HT-29 (cell line): Measurements from ENCODE around the gene KAT2A. TPM values are rescaled to one million over a fixed set of nuclear protein-coding genes. Genes with fewer than 3 reads are reported as not detected.

Experiments
- DNase-seq: peaks from one replicate; pipeline ENCODE4 v3.0.0-alpha.2; 2015; ENCODE audit warnings: low spot score
- total RNA-seq: library from RNA; depleted of rRNA; stranded (reverse); fragments of >200 nt; shearing (Covaris generic); gene quantifications from 2 replicates; pipeline ENCODE4 v1.2.3, GENCODE V29; 2014

KAT2A gene
- total RNA-seq, 1 experiment from 2014 or later, result 49.6 TPM

GRCh38 chr17:42094375-42095069, 26.6 kb downstream of the KAT2A start:
- no peak for DNase-seq

GRCh38 chr17:42092939-42093338, 28.2 kb downstream of the KAT2A start:
- no peak for DNase-seq

GRCh38 chr17:42090964-42091790, 30.0 kb downstream of the KAT2A start:
- no peak for DNase-seq

DNA sequence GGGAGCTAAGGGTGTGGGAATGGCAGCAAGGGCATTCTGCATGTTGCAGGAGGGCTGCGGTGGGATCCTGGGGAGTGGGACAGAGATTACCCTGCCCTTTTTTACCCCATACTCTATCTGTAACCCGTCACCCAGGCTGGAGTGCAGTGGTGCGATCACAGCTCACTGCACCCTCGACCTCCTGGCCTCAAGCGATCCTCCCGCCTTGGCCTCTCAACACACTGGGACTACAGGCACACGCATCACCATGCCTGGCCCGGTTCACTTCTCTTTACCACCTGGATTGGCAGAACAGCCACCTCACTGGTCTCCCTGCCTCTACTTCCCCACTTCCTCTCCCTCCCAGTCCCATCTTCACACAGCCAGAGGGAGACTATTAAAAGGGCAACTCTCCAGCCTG, 32.4 kb downstream of the KAT2A start:
- no peak for DNase-seq

DNA sequence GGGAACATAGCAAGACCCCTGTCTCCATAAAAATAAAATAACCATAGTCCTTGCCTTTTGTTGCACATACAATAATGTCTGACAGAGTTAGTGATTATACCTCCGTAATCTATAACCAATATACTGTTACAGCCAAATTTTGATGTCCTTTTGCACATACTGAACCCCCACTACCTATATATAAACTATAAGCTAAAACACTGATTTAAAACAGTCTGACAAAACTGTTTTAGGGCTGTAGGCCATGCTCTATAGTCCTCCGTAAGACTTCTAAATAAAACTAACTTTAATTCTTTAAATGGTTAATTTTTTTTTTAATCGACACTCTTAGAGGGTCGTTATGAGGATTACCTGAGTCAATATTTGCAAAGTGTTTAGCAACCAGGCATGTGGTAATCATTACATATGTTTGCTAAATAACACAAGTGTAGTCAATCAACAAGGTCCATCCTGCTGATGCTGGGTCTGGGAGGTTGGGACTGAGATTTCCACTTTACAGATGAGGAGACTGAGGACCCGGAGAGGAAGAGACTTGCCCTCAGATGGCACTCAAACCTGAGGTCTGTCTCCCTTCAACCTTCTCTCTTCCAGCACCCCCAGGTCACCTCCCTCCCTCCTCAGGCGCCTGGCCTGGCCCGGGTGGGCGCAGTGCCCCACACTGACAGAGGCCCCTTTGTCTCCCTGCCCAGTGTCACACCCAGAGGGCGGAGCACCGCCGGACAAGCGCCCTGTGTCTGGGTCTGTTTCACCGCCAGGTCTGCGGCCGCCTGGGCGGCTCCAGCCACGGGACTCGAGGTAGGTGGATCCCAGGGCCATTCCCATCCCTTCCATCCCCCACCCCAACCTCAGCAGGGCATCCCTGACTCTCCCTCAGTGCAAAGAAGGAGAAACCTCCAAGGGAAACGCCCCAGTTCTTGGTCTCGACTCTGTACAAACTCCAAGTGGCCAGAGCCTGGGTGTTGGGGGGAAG, 33.1 kb downstream of the KAT2A start:
- DNase-seq, result peak; percentile 56

DNA sequence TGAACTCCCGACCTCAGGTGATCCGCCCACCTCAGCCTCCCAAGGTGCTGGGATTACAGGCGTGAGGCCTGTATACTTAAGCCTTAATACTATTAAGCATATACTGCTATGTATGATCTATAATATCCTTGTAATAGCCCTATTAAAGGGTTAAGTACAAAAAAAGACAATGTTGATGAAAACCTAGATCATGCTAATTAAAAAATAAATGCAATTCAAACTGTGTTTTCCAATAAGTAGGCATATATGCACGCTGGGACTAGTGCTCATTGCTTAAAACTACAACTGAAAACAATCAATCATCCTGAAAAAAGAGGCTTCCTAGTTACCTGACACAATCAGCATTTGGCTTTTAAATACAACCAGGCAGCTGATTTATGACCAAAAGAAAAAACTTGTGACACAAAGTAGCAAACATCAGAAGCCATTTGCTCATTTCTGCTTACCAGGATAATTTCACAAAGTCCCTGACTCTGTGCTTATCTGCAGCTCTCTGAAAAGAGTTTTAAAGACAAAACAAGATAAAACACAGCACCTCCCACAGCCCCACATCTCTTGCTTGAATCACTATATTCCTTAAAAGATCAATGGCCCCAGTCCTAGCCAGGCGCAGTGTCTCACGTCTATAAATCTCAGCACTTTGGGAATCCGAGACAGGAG, 34.0 kb downstream of the KAT2A start:
- no peak for DNase-seq

DNA sequence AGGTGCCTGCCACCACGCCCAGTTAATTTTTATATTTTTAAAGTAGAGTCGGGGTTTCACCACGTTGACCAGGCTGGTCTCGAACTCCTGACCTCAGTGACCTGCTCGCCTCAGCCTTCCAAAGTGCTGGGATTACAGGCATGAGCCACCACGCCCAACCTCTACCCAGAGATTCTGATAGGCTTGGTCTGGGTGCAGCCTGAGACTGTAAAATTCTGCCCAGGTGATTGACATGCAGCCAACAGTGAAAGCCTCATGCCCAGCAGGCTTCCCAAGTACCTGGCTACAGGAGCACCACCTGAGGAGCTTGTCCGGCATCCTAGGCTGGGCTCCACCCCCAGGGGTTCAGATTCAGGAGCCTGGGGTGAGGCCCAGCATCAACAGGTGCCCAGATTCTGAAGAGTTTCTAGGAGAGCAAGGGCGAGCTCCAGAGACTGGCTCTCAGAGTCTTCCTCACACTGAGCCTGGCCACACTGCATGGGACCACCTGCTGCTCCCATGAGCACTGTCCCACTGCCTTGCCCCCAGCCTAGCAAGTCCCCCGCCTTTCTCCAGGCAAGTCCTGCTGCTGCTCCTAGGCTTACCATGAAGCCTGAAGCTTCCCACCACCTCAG, 39.5 kb downstream of the KAT2A start:
- DNase-seq, result no peak

DNA sequence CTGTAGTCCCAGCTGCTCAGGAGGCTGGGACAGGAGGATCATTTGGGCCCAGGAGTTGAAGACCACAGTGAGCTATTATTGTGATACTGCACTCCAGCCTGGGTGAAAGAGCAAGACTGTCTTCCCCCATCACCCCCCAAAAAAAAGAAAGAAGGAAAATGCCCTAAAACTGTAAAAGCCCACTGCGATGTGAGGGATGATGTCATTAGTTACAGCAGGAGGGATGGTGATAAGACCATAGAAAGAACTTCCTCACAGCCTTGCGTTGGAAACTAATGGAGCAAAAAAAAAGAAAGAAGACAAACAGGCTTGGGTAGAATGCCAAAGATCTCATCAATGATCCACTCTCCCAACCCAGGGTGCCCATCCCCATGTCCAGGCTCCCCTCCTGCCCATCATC, 41.6 kb downstream of the KAT2A start:
- no peak for DNase-seq

DNA sequence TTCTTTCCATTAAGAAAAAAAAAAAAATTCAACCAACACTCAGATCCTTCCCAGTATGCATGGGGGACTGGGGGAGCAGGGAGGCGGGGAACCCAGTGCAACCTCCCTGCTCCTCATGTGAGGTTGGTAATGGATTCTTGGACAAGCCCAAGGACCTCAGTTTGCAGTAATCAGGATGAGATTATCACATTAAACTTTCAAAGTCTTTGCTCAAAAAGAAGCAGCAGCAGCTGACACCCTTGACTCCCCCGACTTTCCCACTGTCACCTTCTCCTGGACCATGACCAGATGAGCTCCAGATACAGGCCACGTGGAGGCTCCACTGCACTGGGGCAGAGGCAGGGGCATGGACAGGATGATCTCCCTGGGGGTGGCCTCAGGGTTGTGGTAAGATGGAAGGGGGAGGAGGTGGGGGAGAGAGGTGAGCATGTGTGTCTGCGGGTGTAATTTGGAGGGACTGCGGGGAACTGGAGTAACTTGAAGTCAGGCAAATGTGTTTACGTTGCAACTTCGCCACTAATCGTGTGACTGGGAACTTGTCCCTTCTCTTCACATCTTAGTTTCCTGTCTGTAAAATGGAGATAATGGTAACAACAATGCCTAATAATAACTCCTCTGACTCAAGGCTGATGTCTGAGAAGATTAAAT, 42.6 kb downstream of the KAT2A start:
- DNase-seq, result no peak

GRCh38 chr17:42077755-42078154, 43.4 kb downstream of the KAT2A start:
- no peak for DNase-seq

- DNase-seq, result no peak
Observed at GRCh38 chr17:42076797-42077559, 44.2 kb downstream of the KAT2A start.

DNA sequence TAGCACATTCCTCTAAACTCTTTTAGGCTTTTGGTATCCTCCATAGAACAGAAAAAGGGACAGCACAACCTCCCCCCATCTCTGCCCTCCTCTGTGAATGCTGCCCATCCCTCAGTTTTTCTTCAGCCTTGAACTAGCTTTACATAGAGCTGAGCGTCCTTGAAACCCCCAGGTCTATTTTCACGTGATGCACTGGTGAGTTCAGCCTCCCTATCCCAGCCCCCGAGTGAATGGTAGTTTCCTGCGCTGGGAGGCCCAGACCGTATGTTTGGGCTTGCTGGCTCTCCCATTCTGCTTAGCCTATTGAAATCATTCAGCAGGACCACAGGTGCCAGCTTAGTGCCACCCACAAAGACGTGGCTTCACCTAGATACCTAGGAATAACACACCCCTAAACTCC, 45.4 kb downstream of the KAT2A start:
- DNase-seq, result no peak

DNA sequence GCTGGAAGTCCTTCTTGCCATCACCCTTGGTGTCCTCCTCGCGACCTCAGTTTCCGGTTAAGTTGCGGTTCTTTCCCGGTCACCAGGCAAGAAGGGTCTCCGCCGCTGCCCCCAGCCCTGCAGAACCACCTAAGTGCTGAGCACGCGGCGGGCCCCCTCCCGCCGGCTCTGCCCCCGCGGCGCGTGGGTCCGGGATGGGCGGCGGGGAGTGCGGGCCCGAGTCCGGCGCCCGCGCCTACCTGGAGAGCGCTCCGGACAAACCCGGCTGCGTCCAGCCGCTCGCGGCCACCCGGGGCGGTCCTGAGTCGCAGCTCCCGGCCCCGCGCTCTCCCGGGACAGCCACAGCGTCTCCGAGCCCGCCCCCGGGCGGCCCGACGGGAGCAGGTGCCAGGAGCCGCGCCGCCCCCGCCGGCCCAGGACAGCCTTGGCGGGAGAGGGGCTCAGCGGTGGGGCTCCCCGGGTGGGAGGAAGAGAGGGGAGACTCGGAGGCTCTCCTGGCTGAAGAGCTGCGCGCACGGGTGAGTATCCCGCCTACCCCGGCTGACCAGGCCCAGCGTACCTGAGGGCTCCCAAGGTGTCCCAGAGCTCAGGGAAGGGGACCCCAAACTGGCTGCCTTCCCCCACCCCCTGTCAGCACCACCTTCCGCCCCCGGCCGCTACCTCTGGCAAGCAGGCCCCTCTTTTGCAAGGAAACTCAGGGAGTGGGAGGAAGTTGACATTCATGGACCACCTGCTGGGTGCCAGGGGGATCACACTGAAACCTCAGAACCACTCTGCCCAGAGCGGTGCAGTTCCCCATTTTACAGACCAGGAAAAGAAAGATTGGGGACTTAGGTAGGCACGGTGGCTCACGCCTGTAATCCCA, 48.6 kb downstream of the KAT2A start:
- DNase-seq, result no peak

GRCh38 chr17:42071810-42072209, 49.4 kb downstream of the KAT2A start:
- no peak for DNase-seq

GRCh38 chr17:42068979-42069378, 52.2 kb downstream of the KAT2A start:
- DNase-seq, result no peak

DNA sequence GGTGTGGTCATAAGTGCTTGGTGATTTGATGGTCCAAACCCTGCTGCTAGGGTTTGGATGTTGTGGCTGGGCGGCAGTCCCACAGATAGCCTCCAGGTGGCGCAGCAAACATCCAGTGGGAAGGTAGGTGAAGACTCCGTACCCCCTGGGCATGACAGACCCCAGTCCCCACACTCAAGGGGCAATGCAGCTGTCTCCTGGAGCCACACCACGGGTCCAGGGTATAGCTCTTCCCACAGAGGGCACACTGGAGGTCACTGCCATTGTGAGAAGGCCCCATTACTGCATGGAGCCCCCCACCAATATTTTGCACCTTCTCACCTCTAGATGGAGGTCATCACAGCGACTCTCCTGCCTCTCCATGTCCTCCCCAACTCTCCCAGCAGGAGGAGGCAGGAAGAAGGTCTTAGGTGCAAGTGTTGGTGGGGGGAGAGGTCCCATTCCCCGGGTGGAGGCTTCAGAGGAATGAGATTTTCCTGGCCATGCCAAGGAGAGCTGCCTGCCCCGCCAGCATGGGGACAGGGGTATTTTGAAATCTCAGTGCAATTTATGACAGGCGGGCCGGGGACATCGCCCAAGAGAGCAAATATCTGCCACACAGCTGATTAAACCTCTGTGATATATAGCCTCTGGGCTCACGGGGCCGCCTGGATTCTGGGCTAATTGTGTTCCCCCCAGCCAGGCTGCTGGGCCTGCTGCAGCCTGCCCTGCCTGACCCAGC, 53.6 kb downstream of the KAT2A start:
- peak; percentile 76 for DNase-seq

GRCh38 chr17:42065201-42065600, 56.0 kb downstream of the KAT2A start:
- DNase-seq, result no peak
